CD4-positive, alpha-beta T cell treated with Interleukin-2 at 100 ng/mL for 4 hours (primary cell): ENCODE data around the gene SKIC2.

Experiments used
- DNase-seq: peaks from one replicate; pipeline ENCODE4 v3.0.0-alpha.2; 2020; ENCODE audit warnings: low spot score

Gene SKIC2

GRCh38 chr6:31945507-31946369, 13.2 kb upstream of the SKIC2 start, which contains the start of gene CFB:
CFB (plus strand) TSS chr6:31946095; CDS start chr6:31946222, 127 bp downstream.
- no peak for DNase-seq

- no peak for DNase-seq
These were observed 12.5 kb upstream of the SKIC2 start for GRCh38 chr6:31946370-31946885.

GRCh38 chr6:31947070-31947675, 11.8 kb upstream of the SKIC2 start:
- DNase-seq, result no peak

DNA sequence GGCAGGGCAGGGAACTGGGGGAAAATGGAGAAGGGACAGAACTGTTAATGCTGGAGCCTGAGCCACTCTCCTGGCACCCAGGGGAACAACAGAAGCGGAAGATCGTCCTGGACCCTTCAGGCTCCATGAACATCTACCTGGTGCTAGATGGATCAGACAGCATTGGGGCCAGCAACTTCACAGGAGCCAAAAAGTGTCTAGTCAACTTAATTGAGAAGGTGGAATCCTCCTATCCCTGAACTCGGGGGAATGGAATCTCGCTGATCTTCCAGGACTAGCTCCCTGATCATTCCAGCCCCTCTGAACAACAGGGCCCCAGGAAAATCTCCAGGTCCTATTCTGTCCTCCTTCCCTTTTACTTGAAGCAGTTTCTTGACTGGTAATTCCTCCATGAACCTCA, 11.1 kb upstream of the SKIC2 start:
- no peak for DNase-seq

- no peak for DNase-seq
These were observed 10.7 kb upstream of the SKIC2 start for GRCh38 chr6:31948306-31948705.

- no peak for DNase-seq
These were observed 10.1 kb upstream of the SKIC2 start for GRCh38 chr6:31948753-31949413.

DNA sequence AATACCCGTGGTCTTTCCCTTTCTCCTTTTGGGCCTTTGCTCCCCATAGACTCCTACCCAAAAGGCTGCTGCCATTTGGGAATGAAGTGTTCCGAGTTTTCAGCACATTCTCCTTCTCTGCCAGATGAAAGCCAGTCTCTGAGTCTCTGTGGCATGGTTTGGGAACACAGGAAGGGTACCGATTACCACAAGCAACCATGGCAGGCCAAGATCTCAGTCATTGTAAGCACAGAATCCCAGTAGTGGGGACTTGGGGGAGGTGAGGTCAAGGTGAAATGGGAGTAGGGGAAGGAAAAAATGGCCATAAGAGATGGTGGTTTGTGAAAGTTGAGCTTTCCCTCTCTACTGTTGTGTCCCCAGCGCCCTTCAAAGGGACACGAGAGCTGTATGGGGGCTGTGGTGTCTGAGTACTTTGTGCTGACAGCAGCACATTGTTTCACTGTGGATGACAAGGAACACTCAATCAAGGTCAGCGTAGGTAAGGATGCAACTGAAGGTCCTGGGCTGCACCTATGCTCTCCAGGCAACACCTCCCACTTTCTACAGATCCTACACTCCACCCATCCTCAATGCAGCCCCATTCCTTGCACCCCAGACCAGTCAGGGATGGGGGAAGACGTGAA, 8.9 kb upstream of the SKIC2 start:
- DNase-seq, result no peak

DNA sequence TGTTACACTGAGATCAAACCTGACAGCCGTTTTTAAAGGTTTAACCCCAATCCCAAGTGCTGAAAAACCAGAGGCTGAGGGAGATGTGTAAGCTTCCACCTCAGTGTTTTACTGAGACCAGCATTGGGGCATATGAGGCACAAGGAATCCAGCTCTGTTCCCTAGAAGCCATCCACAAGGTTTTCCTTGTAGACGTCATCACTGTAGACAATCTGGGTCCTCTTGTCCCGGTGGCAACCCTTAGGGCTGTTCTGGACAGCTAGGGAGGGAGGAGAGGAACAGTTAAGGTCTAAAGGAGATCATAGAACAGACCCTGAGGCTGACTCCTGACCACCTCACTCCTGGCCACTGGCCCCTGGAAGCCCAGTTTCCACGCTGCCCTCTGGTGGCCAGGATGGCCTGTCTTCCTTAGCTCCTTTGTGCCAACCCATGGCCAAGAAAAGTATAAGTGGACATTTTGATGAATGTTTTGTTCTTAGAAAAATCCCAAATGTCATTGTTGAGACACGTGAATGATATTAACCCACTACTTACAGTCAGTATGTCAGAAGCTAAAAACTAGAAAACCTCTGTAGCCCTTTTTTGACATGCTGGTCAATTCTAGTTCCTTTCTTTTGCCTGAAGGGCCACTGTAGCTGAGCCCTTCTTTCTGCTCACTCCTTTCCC, 6.7 kb upstream of the SKIC2 start:
- peak; percentile 34 for DNase-seq

- no peak for DNase-seq
These were observed 6.1 kb upstream of the SKIC2 start for GRCh38 chr6:31952890-31953289.

DNA sequence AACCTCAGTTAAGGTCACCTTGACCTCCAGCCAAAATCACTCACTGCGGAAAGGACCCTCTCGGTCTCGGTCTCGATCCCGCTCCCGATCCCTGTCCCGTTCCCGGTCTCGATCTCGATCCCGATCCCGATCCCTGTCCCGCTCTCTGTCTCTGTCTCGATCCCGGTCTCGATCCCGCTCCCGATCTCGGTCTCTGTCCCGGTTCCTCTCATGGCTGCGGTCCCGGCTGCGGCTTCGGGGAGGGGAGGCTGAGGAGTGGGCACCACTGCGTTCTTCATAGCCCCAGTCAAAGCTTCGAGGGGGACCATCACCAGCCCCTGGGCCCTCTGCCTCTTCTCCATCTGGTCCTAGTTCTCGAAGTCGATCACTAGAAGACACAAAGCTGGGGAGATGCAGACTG, 4.5 kb upstream of the SKIC2 start:
- DNase-seq, result no peak

- no peak for DNase-seq
These were observed 2.2 kb upstream of the SKIC2 start for GRCh38 chr6:31956796-31957195.

GRCh38 chr6:31958412-31958740, 599 bp upstream of the SKIC2 start:
- no peak for DNase-seq

DNA sequence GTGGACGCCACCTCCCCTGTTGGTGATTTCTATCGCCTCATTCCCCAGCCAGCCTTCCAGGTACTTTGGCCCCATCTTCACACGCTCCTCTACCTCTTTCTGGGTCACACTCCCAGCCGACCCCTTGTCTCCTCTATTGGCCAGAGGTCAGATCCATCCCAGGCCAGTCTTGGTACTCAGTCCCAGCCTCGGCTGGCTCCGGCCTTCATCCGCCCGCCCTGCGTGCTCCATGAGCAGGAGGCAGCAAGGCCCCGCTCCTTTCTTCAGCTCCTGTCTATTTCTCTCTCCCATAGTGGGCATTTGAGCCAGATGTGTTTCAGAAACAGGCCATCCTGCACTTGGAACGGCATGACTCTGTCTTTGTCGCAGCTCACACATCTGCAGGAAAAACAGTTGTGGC, 2.6 kb downstream of the SKIC2 start:
- DNase-seq, result no peak

GRCh38 chr6:31963921-31964320, 4.9 kb downstream of the SKIC2 start:
- DNase-seq, result no peak

GRCh38 chr6:31965700-31966099, 6.7 kb downstream of the SKIC2 start:
- no peak for DNase-seq

DNA sequence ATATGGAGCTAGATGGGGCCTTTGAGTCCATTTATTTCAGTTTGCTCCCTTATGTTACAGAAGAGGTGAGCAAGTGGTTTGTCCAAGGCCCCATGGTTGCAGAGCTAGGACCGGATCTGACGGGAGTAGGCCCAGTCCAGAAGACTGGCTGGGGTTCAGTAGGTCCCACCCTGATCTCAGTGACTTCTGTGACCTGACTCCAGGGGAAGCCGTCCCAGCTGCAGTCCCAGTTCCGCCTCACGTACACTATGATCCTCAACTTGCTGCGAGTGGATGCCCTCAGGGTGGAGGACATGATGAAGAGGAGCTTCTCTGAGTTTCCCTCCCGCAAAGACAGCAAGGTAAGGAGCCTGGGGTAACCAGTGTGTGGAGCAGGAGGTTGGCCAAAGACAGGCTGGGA, 7.5 kb downstream of the SKIC2 start:
- no peak for DNase-seq

DNA sequence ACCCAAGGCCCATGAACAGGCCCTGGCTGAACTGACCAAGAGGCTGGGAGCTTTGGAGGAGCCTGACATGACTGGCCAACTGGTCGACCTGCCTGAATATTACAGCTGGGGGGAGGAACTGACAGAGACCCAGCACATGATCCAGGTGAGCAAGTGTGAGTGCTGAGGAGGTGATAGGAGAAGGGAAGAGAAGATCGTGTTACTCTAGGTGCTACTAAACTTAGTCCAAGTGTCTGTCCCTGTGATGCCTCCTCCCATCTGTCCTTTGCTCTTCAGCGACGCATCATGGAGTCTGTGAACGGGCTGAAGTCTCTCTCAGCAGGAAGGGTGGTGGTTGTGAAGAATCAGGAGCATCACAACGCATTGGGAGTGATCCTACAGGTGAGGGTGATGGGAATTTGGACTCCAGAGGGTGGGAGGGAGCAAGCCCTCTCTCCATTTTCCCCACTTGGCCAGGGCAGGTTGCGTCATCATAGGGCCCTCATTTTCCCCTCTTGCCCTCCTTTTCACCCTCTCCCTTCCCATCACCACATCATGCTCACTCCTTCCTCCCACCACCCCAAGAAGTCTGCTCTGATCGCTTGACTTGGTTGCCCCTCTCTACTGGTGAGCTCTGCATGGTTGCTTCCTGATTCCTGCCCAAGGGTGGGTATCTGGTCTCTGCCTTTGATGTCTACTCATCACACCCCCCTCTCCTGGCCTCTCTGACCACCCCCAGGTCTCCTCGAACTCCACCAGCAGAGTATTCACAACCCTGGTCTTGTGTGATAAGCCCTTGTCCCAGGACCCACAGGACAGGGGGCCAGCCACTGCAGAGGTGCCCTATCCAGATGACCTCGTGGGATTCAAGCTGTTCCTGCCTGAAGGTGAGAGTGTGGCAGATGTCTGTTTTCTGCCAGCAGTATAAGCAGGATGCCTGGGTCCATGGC, 8.3 kb downstream of the SKIC2 start:
- DNase-seq, result no peak

DNA sequence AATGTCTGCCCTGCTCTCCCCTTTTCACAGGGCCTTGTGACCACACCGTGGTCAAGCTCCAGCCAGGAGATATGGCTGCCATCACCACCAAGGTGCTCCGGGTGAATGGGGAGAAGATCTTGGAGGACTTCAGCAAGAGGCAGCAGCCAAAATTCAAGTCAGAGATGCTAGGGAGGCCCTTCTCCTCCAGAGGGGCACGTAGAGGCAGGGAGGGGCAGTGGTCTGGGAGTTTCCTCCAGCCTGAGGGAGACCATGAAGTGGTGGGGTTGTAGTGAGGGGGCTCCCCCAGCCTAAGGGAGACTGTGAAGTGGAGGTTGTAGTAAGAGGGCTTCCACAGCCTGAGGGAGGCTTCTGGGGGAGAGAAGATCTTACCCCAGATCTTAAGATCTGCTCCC, 8.9 kb downstream of the SKIC2 start:
- no peak for DNase-seq

GRCh38 chr6:31968326-31968725, 9.4 kb downstream of the SKIC2 start:
- no peak for DNase-seq

- DNase-seq, result no peak
These were observed 10.1 kb downstream of the SKIC2 start for GRCh38 chr6:31968791-31969711.
